Measurements from ENCODE around the gene SVEP1.

The SVEP1 gene

GRCh38 chr9:110622368-110622767 is 42.8 kb upstream of the SVEP1 start:
- POLR2A ChIA-PET, result no interaction called here
- Histone ChIP-seq H3K9me3 (ENCODE audit: control insufficient read depth, insufficient read depth, low read depth, low read length) (no peaks in the 10 kb centered on the region), H3K36me3 (ENCODE audit: control insufficient read depth in 2 of 2, insufficient read depth in 1 of 2, low read length in 2 of 2) (no peaks in the 10 kb centered on the region), H3K27ac (ENCODE audit: extremely low read depth, low read depth, low read length) (no peak overlapping the region), H3K4me3 (ENCODE audit: low read depth, low read length) (no peak overlapping the region), H3K4me1 (ENCODE audit: control insufficient read depth, insufficient read depth, low read length) (no peaks in the 10 kb centered on the region)
- no peak for TF ChIP-seq ZSCAN30 (tag by site-specific recombination; IDR thresholded peaks at IDR 0.05)
- no peak for TF ChIP-seq ZNF292 (tag by site-specific recombination; IDR thresholded peaks at IDR 0.05; ENCODE audit: borderline replicate concordance, low read depth)
- no peak for TF ChIP-seq ZNF624 (tag by site-specific recombination; IDR thresholded peaks at IDR 0.05)
- TF ChIP-seq ZNF211 (tag by site-specific recombination; IDR thresholded peaks at IDR 0.05; ENCODE audit: low read depth), result no peak
- TF ChIP-seq ZNF184 (tag by site-specific recombination; IDR thresholded peaks at IDR 0.05), result no peak
- TF ChIP-seq, protein P1, sequence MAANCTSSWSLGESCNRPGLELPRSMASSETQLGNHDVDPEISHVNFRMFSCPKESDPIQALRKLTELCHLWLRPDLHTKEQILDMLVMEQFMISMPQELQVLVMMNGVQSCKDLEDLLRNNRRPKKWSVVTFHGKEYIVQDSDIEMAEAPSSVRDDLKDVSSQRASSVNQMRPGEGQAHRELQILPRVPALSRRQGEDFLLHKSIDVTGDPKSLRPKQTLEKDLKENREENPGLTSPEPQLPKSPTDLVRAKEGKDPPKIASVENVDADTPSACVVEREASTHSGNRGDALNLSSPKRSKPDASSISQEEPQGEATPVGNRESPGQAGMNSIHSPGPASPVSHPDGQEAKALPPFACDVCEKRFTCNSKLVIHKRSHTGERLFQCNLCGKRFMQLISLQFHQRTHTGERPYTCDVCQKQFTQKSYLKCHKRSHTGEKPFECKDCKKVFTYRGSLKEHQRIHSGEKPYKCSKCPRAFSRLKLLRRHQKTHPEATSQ (tag by site-specific recombination; IDR thresholded peaks at IDR 0.05), result no peak
- TF ChIP-seq ZNF76 (tag by site-specific recombination; IDR thresholded peaks at IDR 0.05; ENCODE audit: borderline replicate concordance, low read depth), result no peak
- no peak for TF ChIP-seq ZNF175 (tag by site-specific recombination; IDR thresholded peaks at IDR 0.05)
- TF ChIP-seq ZNF280D (tag by site-specific recombination; IDR thresholded peaks at IDR 0.05), result no peak
- no peak for TF ChIP-seq SP2 (tag by site-specific recombination; IDR thresholded peaks at IDR 0.05)
- TF ChIP-seq ZNF391 (tag by site-specific recombination; IDR thresholded peaks at IDR 0.05; ENCODE audit: borderline replicate concordance, low read depth), result no peak
- no peak for TF ChIP-seq ZNF416 (tag by site-specific recombination; IDR thresholded peaks at IDR 0.05)
- no peak for TF ChIP-seq ZNF362 (tag by site-specific recombination; IDR thresholded peaks at IDR 0.05)
- CTCF ChIA-PET, result interaction anchor here (0.7 to 2.3 kb wide), 11 partner anchors 11 to 438 kb away, joined by 3 to 55 read pairs (median 4); no protein-coding TSS in a partner anchor

DNA sequence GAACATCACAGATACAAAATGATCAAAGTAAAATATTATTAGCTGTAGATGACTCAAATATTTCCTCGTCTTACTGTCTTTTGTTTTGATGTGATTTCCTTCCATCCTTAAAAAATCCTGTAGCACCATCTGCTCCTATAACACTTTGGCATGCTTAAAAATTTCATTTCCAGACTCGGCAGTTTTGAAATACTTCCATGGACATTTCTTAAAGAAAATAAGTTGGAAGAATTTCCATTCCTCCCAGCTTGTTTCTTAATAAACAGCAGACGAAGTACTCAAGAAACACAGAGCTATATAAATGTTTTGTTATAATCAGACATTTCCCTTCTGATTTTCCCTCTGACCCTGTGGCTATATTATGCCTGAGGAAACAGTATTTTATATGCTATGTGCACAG is 41.2 kb upstream of the SVEP1 start:
- Histone ChIP-seq H3K4me1 (ENCODE audit: control insufficient read depth, insufficient read depth, low read length) (no peaks in the 10 kb centered on the region), H3K36me3 (ENCODE audit: control insufficient read depth in 2 of 2, insufficient read depth in 1 of 2, low read length in 2 of 2) (no peaks in the 10 kb centered on the region), H3K4me3 (ENCODE audit: low read depth, low read length) (no peak overlapping the region), H3K9me3 (ENCODE audit: control insufficient read depth, insufficient read depth, low read depth, low read length) (no peaks in the 10 kb centered on the region), H3K27ac (ENCODE audit: extremely low read depth, low read depth, low read length) (no peak overlapping the region)
- CTCF ChIA-PET, result interaction anchor here (0.6 to 1.3 kb wide), 3 partner anchors 193 to 1100 kb away, joined by 3 to 5 read pairs (median 4); no protein-coding TSS in a partner anchor
- POLR2A ChIA-PET, result no interaction called here
- TF ChIP-seq ZNF341 (tag by site-specific recombination; IDR thresholded peaks at IDR 0.05; ENCODE audit: low read depth) (no peak), ZNF112 (tag by site-specific recombination; IDR thresholded peaks at IDR 0.05) (no peak), OVOL3 (tag by site-specific recombination; IDR thresholded peaks at IDR 0.05) (no peak), ZNF416 (tag by site-specific recombination; IDR thresholded peaks at IDR 0.05) (no peak), ZNF610 (tag by site-specific recombination; IDR thresholded peaks at IDR 0.05; ENCODE audit: borderline replicate concordance) (no peak), ZBTB7A (tag by site-specific recombination; IDR thresholded peaks at IDR 0.05; ENCODE audit: low read depth) (no peak), PRDM4 (tag by site-specific recombination; IDR thresholded peaks at IDR 0.05) (no peak), ZBTB20 (tag by site-specific recombination; IDR thresholded peaks at IDR 0.05) (no peak), GFI1B (tag by site-specific recombination; IDR thresholded peaks at IDR 0.05) (no peak), MEIS1 (CRISPR knock-in tag; IDR thresholded peaks at IDR 0.05; ENCODE audit: borderline replicate concordance) (no peak), ZNF571 (tag by site-specific recombination; IDR thresholded peaks at IDR 0.05) (no peak), ZBTB11 (tag by site-specific recombination; conservative IDR thresholded peaks at IDR 0.05; ENCODE audit: low read depth) (no peak), ZFP69B (tag by site-specific recombination; IDR thresholded peaks at IDR 0.05) (no peak)
